ENCODE results near the gene ADPRH.

- TF ChIP-seq USF2 (IDR thresholded peaks at IDR 0.05; ENCODE audit: borderline replicate concordance, low read depth, low read length), result no peak
- TF ChIP-seq RFX5 (IDR thresholded peaks at IDR 0.05; ENCODE audit: low read depth, low read length), result no peak
- TF ChIP-seq, protein P1, sequence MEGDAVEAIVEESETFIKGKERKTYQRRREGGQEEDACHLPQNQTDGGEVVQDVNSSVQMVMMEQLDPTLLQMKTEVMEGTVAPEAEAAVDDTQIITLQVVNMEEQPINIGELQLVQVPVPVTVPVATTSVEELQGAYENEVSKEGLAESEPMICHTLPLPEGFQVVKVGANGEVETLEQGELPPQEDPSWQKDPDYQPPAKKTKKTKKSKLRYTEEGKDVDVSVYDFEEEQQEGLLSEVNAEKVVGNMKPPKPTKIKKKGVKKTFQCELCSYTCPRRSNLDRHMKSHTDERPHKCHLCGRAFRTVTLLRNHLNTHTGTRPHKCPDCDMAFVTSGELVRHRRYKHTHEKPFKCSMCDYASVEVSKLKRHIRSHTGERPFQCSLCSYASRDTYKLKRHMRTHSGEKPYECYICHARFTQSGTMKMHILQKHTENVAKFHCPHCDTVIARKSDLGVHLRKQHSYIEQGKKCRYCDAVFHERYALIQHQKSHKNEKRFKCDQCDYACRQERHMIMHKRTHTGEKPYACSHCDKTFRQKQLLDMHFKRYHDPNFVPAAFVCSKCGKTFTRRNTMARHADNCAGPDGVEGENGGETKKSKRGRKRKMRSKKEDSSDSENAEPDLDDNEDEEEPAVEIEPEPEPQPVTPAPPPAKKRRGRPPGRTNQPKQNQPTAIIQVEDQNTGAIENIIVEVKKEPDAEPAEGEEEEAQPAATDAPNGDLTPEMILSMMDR (IDR thresholded peaks at IDR 0.05 in 2 of 3, conservative IDR thresholded peaks at IDR 0.05 in 1 of 3; ENCODE audit: control insufficient read depth in 2 of 3, extremely low read depth in 1 of 3, insufficient read depth in 1 of 3, low read depth in 3 of 3, low read length in 3 of 3), result no peak
- no peak for TF ChIP-seq TAF1 (IDR thresholded peaks at IDR 0.05; ENCODE audit: borderline replicate concordance, low read depth, low read length)
- no peak for TF ChIP-seq EZH2 (IDR thresholded peaks at IDR 0.05; ENCODE audit: borderline replicate concordance, control insufficient read depth, low read depth, low read length)
Measured at GRCh38 chr3:119630880-119631329, 51.6 kb downstream of the ADPRH start.
